Type B pancreatic cell (in vitro differentiated cells): ENCODE data around the gene MOSMO. TPM values are rescaled to one million over a fixed set of nuclear protein-coding genes. Genes with fewer than 3 reads are reported as not detected.
"Not testable (repeated sequence)": the region's sequence is repeated elsewhere in the genome, so short reads cannot be mapped to it uniquely, and the experiment has no call there.

Experiments used
- DNase-seq: peaks from one replicate; pipeline ENCODE4 v3.0.0; 2021; ENCODE audit warnings: mixed read lengths; ENCODE audit not compliant: unreplicated experiment; ENCODE audit errors: extremely low spot score
- H3K27ac Mint-ChIP-seq: 2 replicates; pipeline ENCODE4 v1.8.0; 2021; ENCODE audit warnings: mild to moderate bottlenecking, mixed read lengths
- H3K27me3 Mint-ChIP-seq: 2 replicates; pipeline ENCODE4 v1.8.0; 2021; ENCODE audit warnings: mixed read lengths
- H3K36me3 Mint-ChIP-seq: 2 replicates; pipeline ENCODE4 v1.8.0; 2021; ENCODE audit warnings: mixed read lengths
- H3K4me1 Mint-ChIP-seq: one replicate; pipeline ENCODE4 v1.8.0; 2021; ENCODE audit warnings: mixed read lengths; ENCODE audit not compliant: unreplicated experiment
- H3K4me3 Mint-ChIP-seq: 2 replicates; pipeline ENCODE4 v1.8.0; 2021; ENCODE audit warnings: mild to moderate bottlenecking, mixed read lengths
- H3K9me3 Mint-ChIP-seq: 2 replicates; pipeline ENCODE4 v1.8.0; 2021; ENCODE audit warnings: mixed read lengths
- CTCF ChIP-seq: fragments of 200-600 bp; sonication (generic); conservative IDR thresholded peaks from 2 replicates; pipeline ENCODE4 v1.5.0; 2021; ENCODE audit warnings: antibody characterized with exemption, mild to moderate bottlenecking
- total RNA-seq: library from RNA; stranded (reverse); gene quantifications from 2 replicates; pipeline ENCODE4 v1.2.1, GENCODE V29; 2021; ENCODE audit warnings: low replicate concordance

Gene MOSMO
- total RNA-seq, 1 donor from 2014 or later, result 13.5 TPM

- Mint-ChIP-seq H3K4me3 (no peak overlapping the region), H3K36me3 (no peaks in the 10 kb centered on the region)
These were observed 9.0 kb downstream of the MOSMO start for GRCh38 chr16:22016927-22017326.

GRCh38 chr16:22018559-22018958, 10.6 kb downstream of the MOSMO start:
- no peak overlapping the region for H3K27ac Mint-ChIP-seq
- no peak for DNase-seq
- TF ChIP-seq CTCF, result no peak
- H3K9me3 Mint-ChIP-seq, result no peaks in the 10 kb centered on the region
- no peaks in the 10 kb centered on the region for H3K27me3 Mint-ChIP-seq
- H3K4me1 Mint-ChIP-seq, result peaks cover 13% of the 10 kb centered on the region
- no peak overlapping the region for H3K4me3 Mint-ChIP-seq
- H3K36me3 Mint-ChIP-seq, result no peaks in the 10 kb centered on the region

More at GRCh38 chr16:22016927-22017326, 9.0 kb downstream of the MOSMO start:
- no peak overlapping the region for H3K27ac Mint-ChIP-seq
- H3K4me1 Mint-ChIP-seq, result peaks cover 9% of the 10 kb centered on the region
- H3K27me3 Mint-ChIP-seq, result no peaks in the 10 kb centered on the region
- no peak for TF ChIP-seq CTCF
- no peak for DNase-seq
- no peaks in the 10 kb centered on the region for H3K9me3 Mint-ChIP-seq

- Mint-ChIP-seq H3K36me3 (no peaks in the 10 kb centered on the region), H3K9me3 (no peaks in the 10 kb centered on the region), H3K4me1 (peaks cover 27% of the 10 kb centered on the region), H3K27ac (no peak overlapping the region), H3K27me3 (no peaks in the 10 kb centered on the region), H3K4me3 (no peak overlapping the region)
- TF ChIP-seq CTCF, result no peak
- no peak for DNase-seq
These were observed 14.2 kb downstream of the MOSMO start for GRCh38 chr16:22022151-22022550.

GRCh38 chr16:22023505-22023904, 15.6 kb downstream of the MOSMO start:
- H3K27ac Mint-ChIP-seq, result no peak overlapping the region
- no peaks in the 10 kb centered on the region for H3K27me3 Mint-ChIP-seq
- H3K4me1 Mint-ChIP-seq, result peaks cover 28% of the 10 kb centered on the region
- H3K36me3 Mint-ChIP-seq, result no peaks in the 10 kb centered on the region
- no peaks in the 10 kb centered on the region for H3K9me3 Mint-ChIP-seq
- no peak overlapping the region for H3K4me3 Mint-ChIP-seq
- no peak for DNase-seq
- TF ChIP-seq CTCF, result no peak

GRCh38 chr16:22024785-22025184, 16.9 kb downstream of the MOSMO start:
- not testable (repeated sequence) for H3K9me3 Mint-ChIP-seq, H3K36me3 Mint-ChIP-seq, H3K27me3 Mint-ChIP-seq, H3K27ac Mint-ChIP-seq, DNase-seq, H3K4me3 Mint-ChIP-seq
- peaks cover 28% of the 10 kb centered on the region for H3K4me1 Mint-ChIP-seq

GRCh38 chr16:22027633-22028032, 19.7 kb downstream of the MOSMO start:
- no peak for DNase-seq
- no peak overlapping the region for H3K27ac Mint-ChIP-seq
- H3K4me1 Mint-ChIP-seq, result peaks cover 31% of the 10 kb centered on the region
- H3K4me3 Mint-ChIP-seq, result no peak overlapping the region
- TF ChIP-seq CTCF, result no peak
- peaks cover 11% of the 10 kb centered on the region for H3K36me3 Mint-ChIP-seq
- H3K27me3 Mint-ChIP-seq, result no peaks in the 10 kb centered on the region
- peaks cover 4% of the 10 kb centered on the region for H3K9me3 Mint-ChIP-seq
